ENCODE data around the gene CAMKK1.

Gene CAMKK1

DNA sequence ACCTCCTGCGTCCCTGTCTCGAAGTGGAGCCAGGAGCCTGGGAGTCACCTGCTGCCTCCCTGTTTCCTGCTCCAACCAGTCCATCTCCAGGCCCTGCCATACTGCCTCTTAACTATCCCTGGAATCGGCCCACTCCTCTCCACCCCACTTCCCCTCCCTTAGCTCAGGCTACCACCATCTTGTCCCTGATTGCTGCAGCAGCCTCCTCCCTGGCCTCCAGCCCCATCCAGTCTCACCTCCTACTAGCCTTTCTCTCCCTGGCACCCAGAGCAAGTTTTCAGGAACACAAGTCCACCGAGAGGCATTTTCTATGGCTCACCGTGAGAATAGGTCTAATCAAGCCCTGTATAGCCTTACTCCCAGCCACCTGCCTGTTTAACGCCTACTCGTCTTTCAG, 865 bp upstream of the CAMKK1 start:
- peaks cover 32% of the 10 kb centered on the region for H3K4me1 Mint-ChIP-seq
- peak overlapping the region; percentile 71 for H3K4me3 Mint-ChIP-seq
- ATAC-seq = no peak
- H3K9me3 Mint-ChIP-seq = no peaks in the 10 kb centered on the region
- peaks cover 9% of the 10 kb centered on the region for H3K36me3 Mint-ChIP-seq
- peak overlapping the region; percentile 87 for H3K27ac Mint-ChIP-seq
- no peak for DNase-seq (ENCODE audit: low spot score in 2 of 2)

DNA sequence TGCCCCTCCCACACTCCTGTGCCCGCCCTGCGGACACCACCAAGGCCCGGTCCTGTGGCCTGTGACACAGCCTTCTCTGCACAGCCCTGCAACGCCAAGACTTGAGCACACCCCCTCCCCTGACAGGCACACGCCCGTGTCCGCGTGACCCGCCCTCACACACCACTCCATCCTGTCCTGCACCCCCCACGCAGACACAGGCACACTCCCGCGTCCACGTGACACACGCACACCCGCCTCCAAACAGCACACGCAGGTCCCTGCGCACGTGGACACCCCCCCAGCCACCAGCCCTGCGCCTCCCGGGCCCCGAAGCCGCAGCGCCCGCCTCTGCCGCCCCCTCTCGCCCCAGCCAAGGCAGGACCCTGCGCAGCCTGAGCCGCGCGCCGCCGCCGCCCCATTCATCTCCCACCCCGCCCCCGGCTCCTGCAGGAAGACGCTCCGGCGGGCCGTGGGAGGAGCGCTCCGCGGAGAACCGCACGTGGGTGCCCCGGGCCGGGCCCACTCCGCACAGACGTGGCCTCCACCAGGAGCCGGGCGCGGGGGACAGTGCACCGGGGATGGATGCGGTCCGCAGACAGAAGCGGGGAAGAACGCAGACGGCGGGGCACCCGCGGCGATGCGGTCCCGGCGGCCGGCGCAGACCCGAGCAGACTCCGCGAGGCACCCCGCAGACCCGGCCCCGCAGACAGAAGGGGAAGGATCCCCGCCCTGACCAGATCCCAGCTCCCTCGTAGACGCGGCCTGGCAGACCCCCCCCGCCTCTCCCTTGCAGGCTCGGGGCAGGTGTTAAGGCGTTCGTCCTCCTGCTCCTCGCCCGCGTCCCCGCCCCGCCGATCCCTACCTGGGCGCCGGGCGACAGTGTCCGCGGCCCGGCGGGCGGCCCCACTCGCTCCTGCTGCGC, 506 bp downstream of the CAMKK1 start:
- ATAC-seq (peak; percentile 54), DNase-seq (ENCODE audit: low spot score in 2 of 2) (peak; percentile 50 to 83)
- Mint-ChIP-seq H3K9me3 (no peaks in the 10 kb centered on the region), H3K27ac (peak overlapping the region; percentile 61), H3K4me1 (peaks cover 37% of the 10 kb centered on the region), H3K4me3 (peak overlapping the region; percentile 71), H3K36me3 (peaks cover 9% of the 10 kb centered on the region)

DNA sequence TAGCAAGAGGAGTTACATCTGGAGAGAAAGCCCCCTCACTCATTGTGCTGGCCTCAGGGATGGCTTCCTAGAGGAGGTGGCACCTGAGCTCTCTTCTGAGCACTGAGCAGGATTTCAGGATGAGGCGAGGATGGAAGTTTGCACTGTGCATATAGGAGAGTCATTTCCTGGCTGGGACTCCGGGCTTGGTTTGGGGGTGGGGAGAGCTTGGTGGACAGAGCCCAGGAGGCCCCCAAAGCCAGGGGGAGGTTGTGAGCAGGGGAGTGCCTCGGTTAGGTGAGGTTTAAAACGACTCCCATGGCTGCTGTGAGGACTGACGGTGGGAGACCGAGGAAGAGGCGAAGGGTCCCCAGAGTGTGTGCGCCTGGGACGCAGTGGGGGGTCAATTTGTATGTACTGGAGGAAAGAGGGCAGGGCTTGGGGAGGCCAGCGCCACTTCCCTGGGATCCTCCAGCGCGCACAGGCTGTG, 1.2 kb downstream of the CAMKK1 start:
- H3K4me3 Mint-ChIP-seq = peak overlapping the region; percentile 71
- no peaks in the 10 kb centered on the region for H3K9me3 Mint-ChIP-seq
- peak overlapping the region; percentile 61 for H3K27ac Mint-ChIP-seq
- DNase-seq (ENCODE audit: low spot score in 2 of 2) (no peak), ATAC-seq (no peak)
- H3K36me3 Mint-ChIP-seq = peaks cover 9% of the 10 kb centered on the region
- H3K4me1 Mint-ChIP-seq = peaks cover 44% of the 10 kb centered on the region

DNA sequence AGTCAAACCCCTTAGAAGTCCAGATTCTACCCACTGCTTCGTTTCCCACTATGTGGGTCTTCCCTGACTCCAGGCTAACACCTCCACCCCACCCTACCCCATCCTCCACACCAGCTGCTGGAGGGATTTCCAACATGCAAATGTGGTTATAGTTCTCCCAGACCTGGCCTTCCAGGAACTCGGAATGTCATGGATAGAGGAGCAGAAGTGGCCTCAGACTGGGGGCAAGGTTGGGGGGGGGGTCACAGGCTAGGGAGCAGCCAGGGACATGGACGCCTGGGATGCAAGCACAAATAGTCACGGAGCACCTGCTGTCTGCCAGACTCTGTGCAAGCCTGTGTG, 2.0 kb downstream of the CAMKK1 start:
- peaks cover 52% of the 10 kb centered on the region for H3K4me1 Mint-ChIP-seq
- H3K9me3 Mint-ChIP-seq = no peaks in the 10 kb centered on the region
- peaks cover 9% of the 10 kb centered on the region for H3K36me3 Mint-ChIP-seq
- H3K4me3 Mint-ChIP-seq = peak overlapping the region; percentile 71
- ATAC-seq = no peak
- DNase-seq (ENCODE audit: low spot score in 2 of 2) = no peak
- peak overlapping the region; percentile 61 for H3K27ac Mint-ChIP-seq

DNA sequence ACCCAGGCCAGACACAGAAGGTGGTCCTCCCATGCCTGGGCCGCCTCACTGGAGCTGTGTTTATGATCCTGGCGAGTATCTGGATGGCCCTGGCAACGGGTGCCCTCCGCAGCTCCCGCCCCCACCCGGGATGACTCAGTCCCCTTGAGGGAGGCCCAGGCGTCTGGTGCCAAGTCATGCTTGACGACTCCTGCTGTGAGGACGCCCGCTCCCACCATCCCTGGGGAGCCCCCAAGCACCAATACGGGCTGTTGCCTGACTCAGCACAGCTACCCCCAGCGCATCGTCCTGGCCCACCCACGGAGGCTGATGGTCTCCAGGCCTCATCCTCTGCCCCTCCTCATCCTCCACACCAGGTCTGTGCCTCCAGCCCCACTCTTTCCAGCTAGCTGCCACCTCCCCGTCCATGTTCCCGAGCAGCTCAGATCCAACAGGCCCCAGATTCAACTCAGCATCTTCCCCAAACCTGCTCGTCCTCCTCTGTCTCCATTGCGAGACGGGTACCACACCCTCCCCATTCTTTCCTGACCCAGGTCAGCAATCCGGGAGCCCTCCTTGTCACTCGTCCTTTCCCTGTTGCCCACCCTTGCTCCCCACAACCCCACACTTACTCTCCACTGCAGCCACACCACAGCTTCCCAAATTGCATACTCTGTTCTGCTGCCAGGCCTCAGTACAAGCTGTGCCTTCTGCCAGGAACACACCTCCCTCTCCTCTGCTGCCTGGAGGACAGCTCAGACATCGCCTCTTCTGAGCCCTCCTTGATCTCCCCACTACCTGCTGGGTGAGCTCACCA, 2.6 kb downstream of the CAMKK1 start:
- ATAC-seq (no peak), DNase-seq (ENCODE audit: low spot score in 2 of 2) (no peak)
- H3K9me3 Mint-ChIP-seq = no peaks in the 10 kb centered on the region
- peaks cover 52% of the 10 kb centered on the region for H3K4me1 Mint-ChIP-seq
- H3K36me3 Mint-ChIP-seq = peaks cover 9% of the 10 kb centered on the region
- no peak overlapping the region for H3K4me3 Mint-ChIP-seq
- peak overlapping the region; percentile 61 for H3K27ac Mint-ChIP-seq

DNA sequence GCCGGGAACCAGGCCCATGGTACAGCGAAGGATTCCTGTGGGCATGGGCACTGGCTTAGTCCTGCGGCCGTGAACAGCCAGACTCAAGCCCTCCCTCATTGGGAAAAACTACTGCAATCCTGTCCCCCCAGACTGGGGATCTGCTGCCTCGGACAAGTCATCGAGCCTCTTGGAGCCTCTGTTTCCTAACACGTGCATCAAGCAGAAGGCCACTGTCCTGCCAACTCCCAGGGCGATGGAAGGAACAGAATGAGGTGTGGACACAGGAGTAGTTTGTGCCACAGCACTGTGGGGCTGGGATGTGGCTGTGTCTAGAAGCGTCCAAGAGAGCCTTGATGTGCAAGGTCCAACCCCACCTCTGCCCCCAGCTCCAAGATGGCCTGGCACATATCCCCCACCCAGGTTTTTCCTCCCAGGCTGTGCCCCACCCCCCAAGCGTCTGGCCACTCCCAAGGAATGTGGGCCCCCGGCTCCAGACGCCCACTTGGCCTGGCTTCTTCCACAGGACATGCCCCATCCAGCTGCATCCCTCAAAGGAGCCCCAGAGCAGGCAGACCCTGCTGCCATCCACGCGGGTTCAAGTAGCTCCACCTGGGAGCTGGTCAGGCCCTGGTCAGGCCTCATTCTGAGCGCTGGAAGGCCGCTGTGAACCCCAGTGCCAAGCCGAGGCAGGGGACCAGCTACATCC, 3.4 kb downstream of the CAMKK1 start:
- no peak for DNase-seq (ENCODE audit: low spot score in 2 of 2)
- Mint-ChIP-seq H3K9me3 (no peaks in the 10 kb centered on the region), H3K27ac (no peak overlapping the region), H3K4me3 (no peak overlapping the region), H3K4me1 (peaks cover 52% of the 10 kb centered on the region), H3K36me3 (peaks cover 9% of the 10 kb centered on the region)
- no peak for ATAC-seq

DNA sequence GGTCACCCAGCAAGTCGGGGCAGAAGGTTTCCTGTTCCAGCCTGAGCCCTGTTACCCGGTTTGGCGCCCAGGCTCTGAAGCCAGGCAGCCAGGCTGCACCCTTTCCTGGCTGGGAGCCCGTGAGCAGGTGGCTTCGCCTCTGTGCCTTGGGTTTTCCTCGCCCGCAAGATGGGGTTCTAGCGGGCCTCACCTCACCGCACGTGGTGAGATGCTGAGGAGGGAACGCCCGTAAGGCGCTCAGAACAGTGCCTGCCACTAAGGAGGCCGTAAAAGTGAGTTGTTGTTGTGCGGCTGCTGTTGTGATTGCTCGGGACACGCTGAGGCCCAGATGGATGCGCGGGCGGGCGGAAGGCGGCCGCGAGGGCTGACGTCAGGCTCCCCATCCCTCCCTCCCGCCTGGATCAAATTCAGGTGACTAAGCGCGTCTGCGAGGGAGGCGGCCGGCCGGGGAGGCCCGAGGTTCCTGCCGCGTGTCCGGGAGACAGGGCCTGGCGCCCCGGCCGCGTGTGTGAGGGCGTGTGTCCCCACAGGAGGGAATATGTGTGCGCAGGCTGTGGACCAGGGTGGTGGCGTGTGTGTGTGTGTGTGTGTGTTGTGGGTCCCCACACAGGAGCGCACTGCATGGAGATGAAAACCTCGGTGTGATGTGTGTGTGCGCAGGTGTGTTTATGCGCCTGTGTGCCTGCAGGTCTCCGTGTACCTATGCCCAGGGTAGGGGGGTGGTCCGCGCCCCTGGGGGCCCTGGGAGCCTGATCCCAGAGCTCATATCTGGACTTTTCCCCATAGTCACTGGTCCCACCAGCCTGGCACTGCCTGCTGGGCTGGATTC, 4.3 kb downstream of the CAMKK1 start:
- H3K4me3 Mint-ChIP-seq = no peak overlapping the region
- H3K36me3 Mint-ChIP-seq = peaks cover 4% of the 10 kb centered on the region
- H3K4me1 Mint-ChIP-seq = peaks cover 45% of the 10 kb centered on the region
- ATAC-seq = no peak
- H3K9me3 Mint-ChIP-seq = no peaks in the 10 kb centered on the region
- H3K27ac Mint-ChIP-seq = peak overlapping the region; percentile 97
- no peak for DNase-seq (ENCODE audit: low spot score in 2 of 2)

DNA sequence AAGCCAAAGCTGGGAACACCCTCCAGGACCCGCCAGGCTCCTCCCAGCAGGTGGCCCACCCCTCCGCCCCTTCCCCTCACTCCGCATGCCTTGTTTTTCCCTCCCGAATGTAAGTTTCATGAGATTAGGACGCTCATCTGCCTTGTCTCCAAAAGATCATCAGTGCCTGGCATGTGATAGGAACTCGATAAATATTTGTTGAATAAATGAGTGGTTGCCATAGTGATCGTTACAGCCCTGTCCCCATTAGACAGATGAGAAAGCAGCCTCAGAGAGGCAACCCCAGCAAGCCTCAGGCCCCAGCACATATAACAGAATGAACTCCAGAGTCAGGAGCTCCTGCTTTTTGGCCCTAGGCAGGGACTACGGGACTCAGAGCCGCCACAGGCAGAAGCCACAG, 5.0 kb downstream of the CAMKK1 start:
- ATAC-seq (no peak), DNase-seq (ENCODE audit: low spot score in 2 of 2) (no peak)
- peaks cover 41% of the 10 kb centered on the region for H3K4me1 Mint-ChIP-seq
- H3K36me3 Mint-ChIP-seq = no peaks in the 10 kb centered on the region
- peak overlapping the region; percentile 58 for H3K4me3 Mint-ChIP-seq
- H3K9me3 Mint-ChIP-seq = no peaks in the 10 kb centered on the region
- peak overlapping the region; percentile 97 for H3K27ac Mint-ChIP-seq

DNA sequence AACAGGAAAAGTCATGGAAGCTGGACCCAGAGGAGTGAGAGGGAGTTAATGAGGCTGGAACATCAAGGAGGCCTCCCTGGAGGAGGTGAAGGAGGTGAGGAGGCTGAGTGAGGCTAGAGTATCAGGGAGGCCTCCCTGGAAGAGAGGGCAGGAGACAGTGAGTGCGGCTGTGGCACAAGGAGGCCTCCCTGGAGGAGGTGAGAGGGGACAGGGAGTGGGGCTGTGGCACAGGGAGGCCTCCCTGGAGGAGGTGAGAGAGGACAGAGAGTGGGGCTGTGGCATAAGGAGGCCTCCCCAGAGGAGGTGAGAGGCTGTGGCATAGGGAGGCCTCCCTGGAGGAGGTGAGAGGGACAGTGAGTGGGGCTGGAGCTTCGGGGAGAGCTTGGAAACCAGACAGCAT, 5.5 kb downstream of the CAMKK1 start:
- ATAC-seq = no peak
- DNase-seq (ENCODE audit: low spot score in 2 of 2) = no peak
- Mint-ChIP-seq H3K9me3 (no peaks in the 10 kb centered on the region), H3K4me1 (peaks cover 41% of the 10 kb centered on the region), H3K36me3 (no peaks in the 10 kb centered on the region), H3K27ac (peak overlapping the region; percentile 97), H3K4me3 (peak overlapping the region; percentile 58)

DNA sequence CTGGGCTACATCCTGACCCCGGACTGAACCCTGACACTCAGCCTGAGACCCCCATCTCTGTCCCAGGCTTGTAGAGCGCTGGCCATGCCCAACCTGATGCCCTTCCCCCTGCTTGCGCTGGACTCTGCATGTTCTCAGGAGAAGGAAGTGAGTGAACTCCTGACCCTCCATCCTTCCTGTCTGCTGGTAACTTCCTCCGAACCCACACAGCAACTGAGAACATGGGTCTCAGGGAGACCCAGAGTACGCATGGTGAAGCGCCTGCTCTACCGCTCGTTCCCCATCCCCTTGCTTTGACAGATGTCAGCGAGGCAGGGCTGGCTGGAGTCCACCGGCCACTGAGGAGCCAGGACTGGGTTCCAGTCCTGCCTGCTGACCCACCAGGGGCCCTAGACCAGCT, 6.1 kb downstream of the CAMKK1 start:
- no peak for DNase-seq (ENCODE audit: low spot score in 2 of 2)
- peak overlapping the region; percentile 97 for H3K27ac Mint-ChIP-seq
- H3K4me3 Mint-ChIP-seq = peak overlapping the region; percentile 58
- ATAC-seq = peak; percentile 4
- no peaks in the 10 kb centered on the region for H3K36me3 Mint-ChIP-seq
- no peaks in the 10 kb centered on the region for H3K9me3 Mint-ChIP-seq
- peaks cover 38% of the 10 kb centered on the region for H3K4me1 Mint-ChIP-seq

DNA sequence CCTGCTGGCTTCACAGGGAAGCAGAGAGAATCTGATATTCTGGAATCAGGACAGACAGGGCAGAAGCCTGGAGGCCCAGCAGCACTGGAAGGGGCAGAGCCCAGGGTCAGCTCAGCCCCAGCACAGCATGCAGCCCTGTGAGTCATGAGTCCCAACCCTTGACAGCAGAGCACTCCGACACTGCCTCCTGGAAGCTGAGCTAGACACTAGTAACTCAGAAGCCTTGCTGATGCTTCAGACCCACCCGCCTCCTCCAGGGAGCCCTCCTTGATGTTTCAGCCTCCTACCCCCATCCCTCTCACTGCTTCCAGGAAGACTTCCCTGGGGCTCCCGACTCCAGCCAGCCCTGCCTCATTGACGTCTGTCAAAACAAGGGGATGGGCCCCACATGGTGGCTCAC, 6.9 kb downstream of the CAMKK1 start:
- H3K9me3 Mint-ChIP-seq = no peaks in the 10 kb centered on the region
- peaks cover 30% of the 10 kb centered on the region for H3K4me1 Mint-ChIP-seq
- no peaks in the 10 kb centered on the region for H3K36me3 Mint-ChIP-seq
- DNase-seq (ENCODE audit: low spot score in 2 of 2) (no peak), ATAC-seq (no peak)
- peak overlapping the region; percentile 58 for H3K4me3 Mint-ChIP-seq
- H3K27ac Mint-ChIP-seq = peak overlapping the region; percentile 97

DNA sequence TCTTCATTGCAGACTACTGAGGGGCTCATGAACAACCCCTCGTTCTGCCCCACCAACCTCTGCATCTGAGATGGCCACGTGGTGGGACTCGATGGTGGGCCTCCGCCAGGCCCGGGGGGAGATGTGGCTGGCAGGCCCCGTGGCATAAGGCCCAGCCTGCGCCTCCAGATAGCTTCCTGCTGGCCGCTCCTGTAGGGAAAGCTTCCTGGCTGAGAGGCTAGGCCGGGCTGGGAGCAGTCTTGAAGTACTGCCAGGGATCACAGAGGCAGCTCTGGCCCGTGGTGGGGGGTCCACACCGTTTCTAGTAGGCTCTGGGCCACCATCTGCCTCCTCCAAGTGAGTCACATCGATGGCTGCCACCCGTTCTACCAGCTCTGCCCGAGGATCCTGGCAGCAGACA, 7.6 kb downstream of the CAMKK1 start:
- peak overlapping the region; percentile 63 for H3K27ac Mint-ChIP-seq
- H3K4me3 Mint-ChIP-seq = no peak overlapping the region
- H3K4me1 Mint-ChIP-seq = peaks cover 23% of the 10 kb centered on the region
- no peaks in the 10 kb centered on the region for H3K36me3 Mint-ChIP-seq
- DNase-seq (ENCODE audit: low spot score in 2 of 2) = no peak
- ATAC-seq = no peak
- H3K9me3 Mint-ChIP-seq = no peaks in the 10 kb centered on the region

DNA sequence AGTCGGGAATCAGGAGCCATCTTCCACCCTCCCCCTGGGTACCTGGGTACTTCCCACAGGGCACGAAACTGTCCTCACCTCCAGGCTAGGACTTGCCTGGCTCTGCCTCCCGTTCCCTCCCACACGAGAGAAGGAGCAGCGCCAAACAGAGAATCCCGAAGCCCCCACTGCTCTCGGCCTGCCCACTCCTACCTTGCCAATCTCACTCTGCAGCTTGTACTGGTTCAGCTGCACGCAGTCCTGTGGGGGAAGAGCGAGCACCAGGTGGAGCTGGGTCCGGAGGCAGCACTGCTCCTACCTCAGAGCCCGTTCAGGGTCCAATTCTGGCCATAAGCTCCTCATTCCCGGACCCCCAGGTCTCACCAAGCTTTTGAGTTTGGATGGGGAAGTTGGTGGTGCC, 8.7 kb downstream of the CAMKK1 start:
- DNase-seq (ENCODE audit: low spot score in 2 of 2) (no peak), ATAC-seq (no peak)
- H3K27ac Mint-ChIP-seq = peak overlapping the region; percentile 68
- H3K9me3 Mint-ChIP-seq = no peaks in the 10 kb centered on the region
- H3K4me1 Mint-ChIP-seq = peaks cover 19% of the 10 kb centered on the region
- H3K36me3 Mint-ChIP-seq = no peaks in the 10 kb centered on the region
- H3K4me3 Mint-ChIP-seq = no peak overlapping the region

DNA sequence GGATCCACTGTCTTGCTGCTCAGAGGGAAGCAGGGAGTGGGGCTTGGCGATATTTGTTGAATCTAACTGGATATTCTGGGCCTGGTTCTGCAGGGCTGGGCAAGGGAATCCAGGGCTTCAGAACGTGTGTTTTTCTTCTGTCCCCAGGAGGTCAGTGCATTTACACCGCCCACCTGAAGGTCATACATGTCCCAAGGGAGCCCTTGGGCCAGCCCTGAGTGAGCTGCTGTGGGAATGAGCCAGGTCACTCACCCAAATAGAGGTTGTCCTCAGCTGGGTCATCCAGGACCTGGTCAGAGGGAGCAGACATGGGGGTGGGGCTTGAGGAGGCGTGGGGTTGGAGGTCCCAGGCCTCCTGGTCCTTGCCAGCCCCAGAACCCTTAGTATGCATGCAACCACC, 10.6 kb downstream of the CAMKK1 start:
- no peak overlapping the region for H3K4me3 Mint-ChIP-seq
- ATAC-seq (no peak), DNase-seq (ENCODE audit: low spot score in 2 of 2) (no peak)
- peaks cover under 1% of the 10 kb centered on the region for H3K36me3 Mint-ChIP-seq
- H3K9me3 Mint-ChIP-seq = no peaks in the 10 kb centered on the region
- H3K4me1 Mint-ChIP-seq = peaks cover 20% of the 10 kb centered on the region
- no peak overlapping the region for H3K27ac Mint-ChIP-seq

DNA sequence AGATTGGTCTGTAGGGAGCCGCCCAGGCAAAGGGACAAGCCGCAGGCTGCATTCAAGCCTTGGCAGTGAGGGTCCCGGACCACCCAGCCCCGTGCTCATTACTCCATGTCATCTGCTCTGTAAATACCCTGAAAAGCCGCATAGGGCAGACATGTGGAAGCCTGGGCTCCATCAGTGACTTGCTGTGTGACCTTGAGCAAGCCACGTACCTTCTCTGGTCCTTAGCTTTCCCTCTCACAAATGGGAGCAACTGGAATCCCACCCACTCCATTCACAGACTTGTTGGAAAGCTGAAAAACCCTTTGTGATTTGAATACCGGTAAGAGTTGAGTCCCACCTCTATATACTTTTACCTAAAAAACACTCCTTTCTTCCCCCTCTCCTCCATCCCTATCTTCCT, 11.9 kb downstream of the CAMKK1 start:
- DNase-seq (ENCODE audit: low spot score in 2 of 2) (no peak), ATAC-seq (no peak)
- H3K4me1 Mint-ChIP-seq = peaks cover 7% of the 10 kb centered on the region
- no peak overlapping the region for H3K27ac Mint-ChIP-seq
- no peak overlapping the region for H3K4me3 Mint-ChIP-seq
- H3K36me3 Mint-ChIP-seq = peaks cover 12% of the 10 kb centered on the region
- H3K9me3 Mint-ChIP-seq = no peaks in the 10 kb centered on the region

All from stimulated activated effector memory CD8-positive, alpha-beta T cell treated with anti-CD3 and anti-CD28 coated beads, Interleukin-12 subunit alpha, Interleukin-12 subunit beta, amount 100 ng/mL, for 72 hours (primary cell).